ENCODE measurements around the gene MARK4.
"Not testable (repeated sequence)": the region's sequence is repeated elsewhere in the genome, so short reads cannot be mapped to it uniquely, and the experiment has no call there.

Gene MARK4

DNA sequence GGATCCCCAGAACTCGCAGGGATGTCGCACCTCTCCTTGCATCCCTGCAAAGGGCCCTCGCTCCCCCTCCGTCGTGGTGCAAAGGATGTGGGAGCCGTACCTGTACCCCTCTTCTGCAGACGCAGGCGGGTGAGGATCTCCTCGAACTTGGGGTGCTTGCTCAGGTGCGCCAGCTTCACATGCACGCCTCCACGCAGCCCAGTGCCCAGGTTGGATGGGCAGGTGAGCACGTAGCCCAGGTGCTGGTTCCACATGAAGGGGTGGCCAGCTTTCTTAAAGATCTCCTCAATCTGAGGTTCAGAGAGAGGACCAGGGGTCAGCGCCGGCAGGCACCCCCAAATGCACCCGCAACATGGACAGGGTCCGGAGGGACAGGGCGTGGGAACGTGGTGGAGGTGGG lies 56.3 kb downstream of the MARK4 start:
- no peak for DNase-seq (ENCODE audit: low read depth)
- TF ChIP-seq CTCF (IDR thresholded peaks at IDR 0.05; ENCODE audit: low read length, missing control alignments): no peak

GRCh38 chr19:45309322-45309721 lies 58.3 kb downstream of the MARK4 start:
- H3K4me3 ChIP-seq (replicated peaks; ENCODE audit: low read depth, low read length); DNase-seq (ENCODE audit: low read depth): not testable (repeated sequence)

More for the DNA sequence above, 56.3 kb downstream of the MARK4 start:
- H3K4me3 ChIP-seq (replicated peaks; ENCODE audit: low read depth, low read length): no peak overlapping the region

DNA sequence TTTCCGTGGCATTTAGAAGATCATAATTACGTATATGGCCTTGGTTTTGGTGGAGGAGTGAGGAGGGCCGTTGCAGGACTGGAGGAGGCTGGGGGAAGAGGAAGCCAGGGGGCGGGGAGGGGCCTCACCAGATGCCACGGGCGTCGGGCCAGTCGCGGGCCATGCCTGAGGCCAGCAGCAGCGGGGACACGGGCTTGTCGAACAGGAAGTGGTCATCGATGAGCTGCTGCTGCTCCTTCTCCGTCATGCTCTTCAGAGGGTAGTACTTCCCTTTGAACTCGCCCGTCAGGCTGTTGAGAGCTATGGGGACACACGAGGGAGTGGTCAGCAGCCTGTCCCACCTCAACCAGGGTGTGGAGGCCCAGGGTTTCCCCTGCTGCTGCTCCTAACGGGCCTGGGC lies 60.5 kb downstream of the MARK4 start:
- no peak overlapping the region for H3K4me3 ChIP-seq (replicated peaks; ENCODE audit: low read depth, low read length)
- no peak for DNase-seq (ENCODE audit: low read depth)
- TF ChIP-seq CTCF (IDR thresholded peaks at IDR 0.05; ENCODE audit: low read length, missing control alignments): no peak

- H3K4me3 ChIP-seq (replicated peaks; ENCODE audit: low read depth, low read length); DNase-seq (ENCODE audit: low read depth): not testable (repeated sequence)
Observed at GRCh38 chr19:45312285-45312684, 61.2 kb downstream of the MARK4 start.

DNA sequence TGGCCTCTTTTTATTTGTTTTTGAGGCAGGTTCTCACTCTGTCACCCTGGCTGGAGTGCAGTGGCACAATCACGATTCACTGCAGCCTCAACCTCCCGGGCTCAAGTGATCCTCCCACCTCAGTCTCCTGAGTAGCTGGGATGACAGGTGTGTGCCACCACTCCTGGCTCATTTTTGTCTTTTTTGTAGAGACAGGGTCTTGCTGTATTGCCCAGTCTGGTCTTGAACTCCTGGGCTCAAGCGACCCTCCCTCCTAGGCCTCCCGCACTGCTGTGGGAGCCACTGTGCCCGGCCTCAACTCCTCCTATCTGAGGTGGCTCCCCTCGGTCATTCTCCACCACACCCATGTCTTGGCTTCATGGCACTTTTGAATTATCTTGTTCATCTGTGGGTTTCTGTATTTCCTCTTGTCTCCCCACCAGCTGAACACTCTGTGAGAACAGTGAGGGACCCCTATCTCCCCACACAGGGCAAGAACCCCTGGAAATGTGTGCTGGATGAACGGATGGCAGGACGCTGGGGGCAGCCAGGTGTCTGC lies 63.7 kb downstream of the MARK4 start:
- H3K4me3 ChIP-seq (replicated peaks; ENCODE audit: low read depth, low read length): no peak overlapping the region
- DNase-seq (ENCODE audit: low read depth): no peak
- no peak for TF ChIP-seq CTCF (IDR thresholded peaks at IDR 0.05; ENCODE audit: low read length, missing control alignments)

GRCh38 chr19:45315304-45315703 lies 64.2 kb downstream of the MARK4 start:
- no peak for TF ChIP-seq CTCF (IDR thresholded peaks at IDR 0.05; ENCODE audit: low read length, missing control alignments)
- no peak overlapping the region for H3K4me3 ChIP-seq (replicated peaks; ENCODE audit: low read depth, low read length)
- no peak for DNase-seq (ENCODE audit: low read depth)

GRCh38 chr19:45320997-45321775 lies 70.1 kb downstream of the MARK4 start:
- no peak for TF ChIP-seq CTCF (IDR thresholded peaks at IDR 0.05; ENCODE audit: low read length, missing control alignments)
- DNase-seq (ENCODE audit: low read depth): no peak
- no peak overlapping the region for H3K4me3 ChIP-seq (replicated peaks; ENCODE audit: low read depth, low read length)

DNA sequence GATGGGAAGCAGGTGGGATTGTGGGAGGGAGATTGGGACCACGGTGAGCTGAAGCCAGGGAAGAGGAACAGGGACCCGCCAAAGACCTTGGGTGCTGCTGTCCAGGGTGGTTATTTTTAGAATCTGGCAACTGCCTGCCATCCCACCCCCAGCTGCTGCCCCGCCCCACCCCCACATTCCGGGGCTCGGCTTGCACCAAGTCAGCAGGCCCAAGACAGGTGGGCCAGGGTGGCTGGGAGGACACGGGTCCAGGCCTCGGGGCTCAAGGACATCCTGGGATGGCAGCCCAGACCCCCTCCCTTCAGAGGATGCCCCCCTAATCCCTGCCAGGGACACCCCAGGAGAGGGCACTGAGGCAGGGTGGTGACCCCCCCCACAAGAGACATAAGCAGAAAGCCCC lies 70.8 kb downstream of the MARK4 start:
- no peak for DNase-seq (ENCODE audit: low read depth)
- H3K4me3 ChIP-seq (replicated peaks; ENCODE audit: low read depth, low read length): no peak overlapping the region
- TF ChIP-seq CTCF (IDR thresholded peaks at IDR 0.05; ENCODE audit: low read length, missing control alignments): no peak
